Colonic mucosa (tissue), 4 donors: ENCODE measurements around the gene DGCR6. TPM values are rescaled to one million over a fixed set of nuclear protein-coding genes. Genes with fewer than 3 reads are reported as not detected.

Experiments used
- DNase-seq: peaks from one replicate; pipeline ENCODE4 v3.0.0-alpha.2; 2020
- H3K27ac ChIP-seq: fragments of 200-600 bp; one replicate; pipeline ENCODE4 v1.8.0; 2021
- H3K27me3 ChIP-seq: fragments of 200-600 bp; one replicate; pipeline ENCODE4 v1.8.0; 2021
- H3K36me3 ChIP-seq: fragments of 200-600 bp; one replicate; pipeline ENCODE4 v1.8.0; 2021
- H3K4me1 ChIP-seq: fragments of 200-600 bp; one replicate; pipeline ENCODE4 v1.8.0; 2021; ENCODE audit warnings: mild to moderate bottlenecking
- H3K4me3 ChIP-seq: fragments of 200-600 bp; one replicate; pipeline ENCODE4 v1.8.0; 2021
- H3K9ac ChIP-seq, 2 donors: one replicate each; pipeline ENCODE4 v1.7.0; 2013; ENCODE audit warnings: control low read depth in 2 of 2, low read depth in 2 of 2, low read length in 2 of 2
- H3K9me3 ChIP-seq: fragments of 200-600 bp; one replicate; pipeline ENCODE4 v1.8.0; 2021
- CTCF ChIP-seq: fragments of 200-600 bp; IDR thresholded peaks from one replicate; pipeline ENCODE4 v1.8.0; 2022; ENCODE audit warnings: antibody characterized with exemption, mild to moderate bottlenecking
- intact Hi-C: fragments of 100-400 bp; cut with DNase I; formaldehyde crosslinking; loops from one replicate; pipeline ENCODE4 v1.14.1; 2022
- total RNA-seq, 2 donors: library from RNA; stranded (reverse); fragmentation: NEBNext Ultra II Directional in 1 of 2; extraction: Animal tissue kit (Norgen Biotek cat#: 25700) in 1 of 2; gene quantifications; one replicate each; pipeline ENCODE4 v1.2.1, GENCODE V29; 2021
- donor health status: healthy.
- donor health status: DM: no; HTN: no; CAD: no.
- donor health status: DM: no; HTN: no; CAD: no.

The DGCR6 gene
- total RNA-seq, 2 donors from 2014 or later = 0.57 to 0.77 TPM

DNA sequence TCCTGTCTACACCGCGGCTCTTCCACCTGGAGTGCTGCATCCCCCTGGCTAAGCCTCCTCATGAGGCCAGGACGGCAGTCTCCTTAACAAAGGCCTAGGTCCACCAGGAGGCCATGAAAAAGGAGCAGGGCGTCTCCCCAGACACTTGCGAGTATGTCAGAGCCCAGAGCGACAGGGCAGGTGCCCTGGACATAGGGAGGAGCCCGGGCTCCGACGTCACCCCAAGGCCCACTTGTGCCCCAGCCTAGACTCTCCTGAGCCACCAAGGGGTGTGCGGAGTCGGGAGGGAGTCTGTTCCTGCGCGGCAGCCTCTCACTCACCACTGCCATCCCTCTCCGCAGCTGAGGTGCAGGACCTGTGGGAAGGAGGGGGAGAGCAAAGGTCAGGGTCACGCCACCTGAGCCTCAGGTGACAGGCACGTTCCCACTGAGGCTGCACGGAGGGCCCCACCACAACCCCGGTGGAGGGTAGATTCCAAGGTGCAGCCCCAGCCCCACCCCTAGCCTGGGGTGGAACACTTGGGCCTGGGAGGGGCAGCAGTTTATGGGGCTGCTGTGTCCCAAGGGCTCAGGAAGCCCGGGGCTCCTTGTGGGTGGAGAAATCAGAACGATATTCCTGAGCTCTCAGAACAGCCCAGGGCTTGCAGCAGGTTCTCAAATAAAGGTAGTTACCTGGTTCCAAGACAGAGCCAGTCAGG, 19.4 kb downstream of the DGCR6 start:
- no peak overlapping the region for H3K9ac ChIP-seq
- no peaks in the 10 kb centered on the region for H3K4me1 ChIP-seq
- H3K27me3 ChIP-seq = no peaks in the 10 kb centered on the region
- H3K4me3 ChIP-seq = no peak overlapping the region
- H3K36me3 ChIP-seq = no peaks in the 10 kb centered on the region
- intact Hi-C loops = no loop called here
- no peak for DNase-seq
- TF ChIP-seq CTCF = no peak
- no peak overlapping the region for H3K27ac ChIP-seq
- no peaks in the 10 kb centered on the region for H3K9me3 ChIP-seq

- intact Hi-C loops = no loop called here
- no peaks in the 10 kb centered on the region for H3K36me3 ChIP-seq
- H3K4me1 ChIP-seq = no peaks in the 10 kb centered on the region
- no peak overlapping the region for H3K4me3 ChIP-seq
- no peaks in the 10 kb centered on the region for H3K9me3 ChIP-seq
- H3K9ac ChIP-seq = no peak overlapping the region
- H3K27me3 ChIP-seq = no peaks in the 10 kb centered on the region
- DNase-seq = no peak
- no peak overlapping the region for H3K27ac ChIP-seq
- TF ChIP-seq CTCF = no peak
These were observed 20.9 kb downstream of the DGCR6 start for GRCh38 chr22:18927020-18927419.

DNA sequence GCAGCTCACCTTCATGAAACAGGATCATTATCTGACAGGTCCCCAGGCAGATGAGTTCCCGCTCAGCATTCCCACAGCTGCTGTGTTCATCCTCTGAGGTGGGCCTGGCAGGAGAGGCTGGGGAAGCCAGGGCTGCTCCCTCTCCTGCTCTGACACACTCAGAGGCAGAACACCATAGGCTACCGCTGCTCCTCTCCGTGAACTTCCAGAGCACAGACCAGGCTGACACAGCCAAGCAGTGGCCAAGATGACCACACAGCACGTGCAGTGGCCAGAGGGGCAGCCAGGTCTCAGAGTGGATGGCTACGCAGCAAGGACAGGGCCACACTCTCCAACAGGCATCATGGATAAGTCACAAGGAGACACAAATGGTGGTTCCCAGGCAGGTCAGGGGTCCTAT, 21.5 kb downstream of the DGCR6 start:
- no peak for TF ChIP-seq CTCF
- Histone ChIP-seq H3K27ac (no peak overlapping the region), H3K36me3 (no peaks in the 10 kb centered on the region), H3K4me1 (no peaks in the 10 kb centered on the region), H3K27me3 (no peaks in the 10 kb centered on the region), H3K9me3 (no peaks in the 10 kb centered on the region), H3K9ac (no peak overlapping the region), H3K4me3 (no peak overlapping the region)
- intact Hi-C loops = no loop called here
- no peak for DNase-seq

GRCh38 chr22:18929459-18929858, 23.3 kb downstream of the DGCR6 start:
- H3K27ac ChIP-seq = no peak overlapping the region
- DNase-seq = no peak
- intact Hi-C loops = no loop called here

DNA sequence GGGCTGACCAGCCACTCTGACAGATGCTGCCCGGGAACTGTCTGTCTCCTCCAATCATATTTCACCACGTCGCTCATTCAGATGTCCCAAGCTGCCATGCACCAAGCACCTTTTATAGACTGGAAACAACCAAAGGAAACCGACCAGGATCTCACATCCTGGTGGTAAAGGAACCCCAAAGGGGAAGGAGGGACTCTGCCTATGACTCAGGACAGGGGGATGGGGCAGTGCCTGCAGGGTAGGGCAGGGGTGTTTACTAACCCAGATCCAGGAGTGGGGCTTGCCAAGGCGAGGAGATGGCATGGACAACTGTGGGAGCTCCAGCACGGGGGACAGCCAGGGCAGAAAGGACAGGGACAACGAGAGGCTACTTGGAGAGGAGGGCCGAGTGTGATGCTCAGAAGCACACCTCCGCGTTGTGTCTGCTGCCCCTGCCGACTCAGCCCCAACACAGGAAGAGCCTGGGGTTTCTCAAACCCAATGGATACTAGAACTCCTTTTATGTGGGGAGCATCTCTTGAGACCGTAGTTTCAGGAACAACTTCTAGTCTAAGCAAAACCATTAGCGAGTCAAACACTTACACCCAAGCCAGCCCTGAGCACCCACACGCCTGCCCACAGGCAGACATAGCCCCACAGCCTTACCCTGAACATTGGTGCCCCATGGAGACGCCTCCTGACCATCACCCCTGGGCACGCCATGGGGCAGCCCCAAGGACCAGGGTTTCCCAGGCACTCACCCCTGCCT, 26.0 kb downstream of the DGCR6 start:
- no peak overlapping the region for H3K9ac ChIP-seq
- no peaks in the 10 kb centered on the region for H3K4me1 ChIP-seq
- no peak overlapping the region for H3K27ac ChIP-seq
- TF ChIP-seq CTCF = no peak
- intact Hi-C loops = no loop called here
- no peaks in the 10 kb centered on the region for H3K27me3 ChIP-seq
- H3K4me3 ChIP-seq = no peak overlapping the region
- H3K36me3 ChIP-seq = no peaks in the 10 kb centered on the region
- no peak for DNase-seq
- H3K9me3 ChIP-seq = no peaks in the 10 kb centered on the region

More at GRCh38 chr22:18929459-18929858, 23.3 kb downstream of the DGCR6 start:
- no peaks in the 10 kb centered on the region for H3K9me3 ChIP-seq
- H3K4me1 ChIP-seq = no peaks in the 10 kb centered on the region
- no peak for TF ChIP-seq CTCF
- no peaks in the 10 kb centered on the region for H3K36me3 ChIP-seq
- H3K27me3 ChIP-seq = no peaks in the 10 kb centered on the region
- no peak overlapping the region for H3K4me3 ChIP-seq
- no peak overlapping the region for H3K9ac ChIP-seq
